HEK293T (cell line): ENCODE results near the gene CDCP1.

Experiments used
- CTCF ChIA-PET: fragments of 350-600 bp; formaldehyde crosslinking; extraction: SDS; loops from one replicate; lab custom pipeline; 2021; ENCODE audit warnings: antibody characterized with exemption, inconsistent platforms; lab: Yijun Ruan, JAX
- POLR2A ChIA-PET: fragments of 350-600 bp; formaldehyde crosslinking; extraction: SDS; loops from one replicate; lab custom pipeline; 2020; ENCODE audit warnings: antibody characterized with exemption, inconsistent platforms; lab: Yijun Ruan, JAX
- DNase-seq: peaks from one replicate; pipeline ENCODE4 v3.0.0; 2012; ENCODE audit warnings: mixed read lengths; ENCODE audit errors: extremely low spot score
- ARNT ChIP-seq: fragments of 450-650 bp; IDR thresholded peaks from 2 replicates; pipeline ENCODE4 v1.6.1; 2017; ENCODE audit warnings: mild to moderate bottlenecking
- BHLHE40 ChIP-seq: fragments of 450-650 bp; IDR thresholded peaks from 2 replicates; pipeline ENCODE4 v1.6.1; 2016; ENCODE audit warnings: mild to moderate bottlenecking, moderate library complexity, borderline replicate concordance
- CTBP1 ChIP-seq: fragments of 450-650 bp; IDR thresholded peaks from 2 replicates; pipeline ENCODE4 v1.6.1; 2016; ENCODE audit warnings: borderline replicate concordance
- ELF4 ChIP-seq: fragments of 450-650 bp; IDR thresholded peaks from 2 replicates; pipeline ENCODE4 v1.6.1; 2017; ENCODE audit warnings: antibody characterized with exemption
- FOXA1 ChIP-seq: fragments of 450-650 bp; IDR thresholded peaks from 2 replicates; pipeline ENCODE4 v1.6.1; 2016; ENCODE audit warnings: mild to moderate bottlenecking
- FOXK2 ChIP-seq: fragments of 450-650 bp; IDR thresholded peaks from 2 replicates; pipeline ENCODE4 v1.6.1; 2016; ENCODE audit warnings: mild to moderate bottlenecking
- FOXM1 ChIP-seq: fragments of 450-650 bp; IDR thresholded peaks from 2 replicates; pipeline ENCODE4 v1.6.1; 2017; ENCODE audit warnings: mild to moderate bottlenecking, borderline replicate concordance
- HDGF ChIP-seq: fragments of 450-650 bp; IDR thresholded peaks from 2 replicates; pipeline ENCODE4 v1.6.1; 2017; ENCODE audit warnings: antibody characterized with exemption, borderline replicate concordance
- L3MBTL2 ChIP-seq: fragments of 450-650 bp; conservative IDR thresholded peaks from 2 replicates; pipeline ENCODE4 v1.6.1; 2016; ENCODE audit warnings: mild to moderate bottlenecking
- LEF1 ChIP-seq: fragments of 450-650 bp; IDR thresholded peaks from 2 replicates; pipeline ENCODE4 v1.6.1; 2017; ENCODE audit warnings: mild to moderate bottlenecking, borderline replicate concordance
- NFRKB ChIP-seq: fragments of 450-650 bp; IDR thresholded peaks from 2 replicates; pipeline ENCODE4 v1.6.1; 2016; ENCODE audit warnings: mild to moderate bottlenecking, moderate library complexity
- SP1 ChIP-seq: fragments of 450-650 bp; IDR thresholded peaks from 2 replicates; pipeline ENCODE4 v1.6.1; 2017
- SUZ12 ChIP-seq: fragments of 450-650 bp; IDR thresholded peaks from 2 replicates; pipeline ENCODE4 v1.6.1; 2016; ENCODE audit warnings: mild to moderate bottlenecking
- TARDBP ChIP-seq: fragments of 450-650 bp; IDR thresholded peaks from 2 replicates; pipeline ENCODE4 v1.6.1; 2016
- ZNF384 ChIP-seq: fragments of 450-650 bp; IDR thresholded peaks from 2 replicates; pipeline ENCODE4 v1.6.1; 2016
- TF ChIP-seq, protein P1 (sequence below): fragments of 450-650 bp; IDR thresholded peaks from 2 replicates; pipeline ENCODE4 v1.6.1; 2016

The CDCP1 gene

DNA sequence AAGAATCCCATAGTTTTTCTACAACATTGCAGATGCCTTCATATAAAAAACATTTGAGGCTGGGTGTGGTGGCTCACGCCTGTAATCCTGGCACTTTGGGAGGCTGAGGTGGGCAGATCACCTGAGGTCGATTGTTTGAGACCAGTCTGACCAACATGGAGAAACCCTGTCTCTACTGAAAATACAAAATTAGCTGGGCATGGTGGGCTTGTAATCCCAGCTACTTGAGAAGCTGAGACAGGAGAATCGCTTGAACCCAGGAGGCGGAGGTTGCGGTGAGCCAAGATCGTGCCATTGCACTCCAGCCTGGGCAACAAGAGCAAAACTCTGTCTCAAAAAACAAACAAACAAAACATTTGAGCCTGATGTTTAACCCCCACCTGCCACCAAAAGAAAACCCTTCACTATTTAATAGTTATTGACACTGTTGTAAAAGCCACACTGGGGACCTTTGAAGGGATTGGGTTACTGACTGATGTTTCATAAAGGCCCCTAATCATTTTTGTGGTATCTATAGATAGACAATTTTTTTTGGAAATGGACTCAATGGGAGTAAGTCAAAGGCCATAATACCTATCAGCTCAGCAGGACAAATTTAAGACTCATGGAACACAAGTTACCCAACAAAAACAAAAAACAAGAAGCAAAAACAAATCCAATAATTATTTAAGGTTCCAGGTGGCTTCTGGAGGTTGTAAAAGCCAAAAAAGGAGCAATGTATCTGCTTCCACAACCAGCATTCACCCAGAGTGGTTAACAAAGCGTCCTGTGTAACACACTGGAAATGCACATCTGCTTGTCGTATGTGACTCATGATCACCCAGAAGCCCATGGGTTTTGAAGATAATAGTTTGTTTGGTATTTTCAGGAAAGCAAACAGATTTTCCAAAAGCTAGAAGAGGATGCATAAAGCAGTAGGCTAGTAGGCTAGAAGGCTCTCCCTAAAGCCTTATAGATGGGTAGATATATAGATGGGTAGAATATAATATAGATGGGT is 41.2 kb downstream of the CDCP1 start:
- TF ChIP-seq, protein P1, sequence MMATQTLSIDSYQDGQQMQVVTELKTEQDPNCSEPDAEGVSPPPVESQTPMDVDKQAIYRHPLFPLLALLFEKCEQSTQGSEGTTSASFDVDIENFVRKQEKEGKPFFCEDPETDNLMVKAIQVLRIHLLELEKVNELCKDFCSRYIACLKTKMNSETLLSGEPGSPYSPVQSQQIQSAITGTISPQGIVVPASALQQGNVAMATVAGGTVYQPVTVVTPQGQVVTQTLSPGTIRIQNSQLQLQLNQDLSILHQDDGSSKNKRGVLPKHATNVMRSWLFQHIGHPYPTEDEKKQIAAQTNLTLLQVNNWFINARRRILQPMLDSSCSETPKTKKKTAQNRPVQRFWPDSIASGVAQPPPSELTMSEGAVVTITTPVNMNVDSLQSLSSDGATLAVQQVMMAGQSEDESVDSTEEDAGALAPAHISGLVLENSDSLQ: no peak
- TF ChIP-seq ZNF384 (no peak), NFRKB (no peak), HDGF (no peak), ARNT (no peak), CTBP1 (no peak), LEF1 (no peak), TARDBP (no peak), BHLHE40 (no peak), FOXA1 (no peak), FOXK2 (no peak), SUZ12 (no peak), SP1 (no peak), FOXM1 (no peak), ELF4 (no peak), L3MBTL2 (no peak)
- DNase-seq: no peak
- ChIA-PET POLR2A (no interaction called here), CTCF (no interaction called here)

DNA sequence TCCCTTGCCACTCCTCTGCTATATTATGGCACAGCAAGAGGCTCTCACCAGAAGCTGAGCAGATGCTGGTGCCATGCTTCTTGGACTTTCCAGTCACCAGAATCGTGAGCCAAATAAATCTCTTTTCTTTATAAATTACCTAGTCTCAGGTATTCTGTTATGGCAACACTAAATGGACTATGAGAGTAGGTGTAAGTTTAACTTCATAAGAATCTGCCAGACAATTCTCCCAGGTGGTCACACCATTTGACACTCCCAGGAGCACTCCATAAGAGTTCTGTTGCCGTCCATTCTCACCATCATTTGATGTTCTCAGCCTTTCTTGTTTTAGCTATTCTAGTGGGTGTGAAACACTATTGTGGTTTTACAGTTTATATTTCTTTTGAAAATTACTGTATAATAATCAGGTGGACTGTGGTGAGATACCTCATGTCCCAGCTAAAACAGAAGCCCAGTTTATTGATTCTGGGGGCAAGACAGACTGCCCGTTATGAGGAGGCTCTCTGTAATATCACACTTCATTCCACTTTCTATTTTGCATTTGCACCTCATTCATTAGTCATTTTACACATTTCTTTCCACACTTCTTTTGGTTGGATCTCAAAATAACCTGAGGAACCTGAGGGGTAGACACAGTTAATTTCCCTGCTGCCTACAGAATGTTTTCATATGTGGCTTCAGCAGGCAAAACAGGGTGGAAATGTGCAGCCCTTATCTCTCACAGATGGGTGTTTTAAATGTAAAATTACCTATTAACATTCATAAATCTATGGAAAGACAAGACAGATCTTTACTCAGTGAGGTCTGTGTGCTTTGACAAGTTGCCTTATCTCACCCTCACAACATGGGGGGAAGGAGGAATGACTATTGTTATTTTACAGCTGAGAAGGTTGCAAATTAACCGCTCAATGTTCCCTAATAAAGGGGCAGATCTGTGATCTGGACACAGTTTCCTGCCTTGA is 42.1 kb downstream of the CDCP1 start:
- no peak for DNase-seq
- TF ChIP-seq LEF1: no peak
- no peak for TF ChIP-seq L3MBTL2
- TF ChIP-seq FOXA1: no peak
- TF ChIP-seq ARNT: no peak
- no peak for TF ChIP-seq NFRKB
- TF ChIP-seq, protein P1: no peak
- TF ChIP-seq BHLHE40: no peak
- no peak for TF ChIP-seq CTBP1
- no peak for TF ChIP-seq SUZ12
- ChIA-PET POLR2A (no interaction called here), CTCF (no interaction called here)

DNA sequence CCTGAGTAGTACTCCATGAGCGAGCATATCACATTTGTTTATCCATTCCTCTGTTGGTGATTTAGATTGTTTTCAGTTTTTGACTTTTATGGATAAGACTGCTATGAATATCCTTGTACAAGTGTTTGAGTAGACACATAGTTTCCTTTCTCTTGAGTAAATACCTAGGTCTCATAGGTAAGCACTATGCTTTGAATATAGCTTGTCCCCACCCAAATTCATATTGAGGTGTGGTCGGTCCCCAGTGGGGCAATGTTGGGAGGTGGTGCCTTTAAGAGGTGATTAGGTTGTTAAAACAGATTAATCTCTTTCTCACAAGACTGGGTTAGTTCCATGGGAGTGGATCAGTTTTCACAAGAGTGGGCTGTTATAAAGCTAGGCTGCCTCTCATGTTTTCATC is 42.8 kb downstream of the CDCP1 start:
- no peak for TF ChIP-seq SP1
- TF ChIP-seq ARNT: no peak
- TF ChIP-seq BHLHE40: no peak
- no peak for TF ChIP-seq L3MBTL2
- no peak for TF ChIP-seq FOXA1
- TF ChIP-seq LEF1: no peak
- TF ChIP-seq ZNF384: no peak
- no peak for TF ChIP-seq CTBP1
- no peak for TF ChIP-seq SUZ12
- no peak for TF ChIP-seq NFRKB
- TF ChIP-seq, protein P1: no peak
- no peak for TF ChIP-seq FOXM1
- no peak for TF ChIP-seq HDGF
- TF ChIP-seq TARDBP: no peak
- ChIA-PET CTCF (no interaction called here), POLR2A (no interaction called here)
- DNase-seq: no peak

DNA sequence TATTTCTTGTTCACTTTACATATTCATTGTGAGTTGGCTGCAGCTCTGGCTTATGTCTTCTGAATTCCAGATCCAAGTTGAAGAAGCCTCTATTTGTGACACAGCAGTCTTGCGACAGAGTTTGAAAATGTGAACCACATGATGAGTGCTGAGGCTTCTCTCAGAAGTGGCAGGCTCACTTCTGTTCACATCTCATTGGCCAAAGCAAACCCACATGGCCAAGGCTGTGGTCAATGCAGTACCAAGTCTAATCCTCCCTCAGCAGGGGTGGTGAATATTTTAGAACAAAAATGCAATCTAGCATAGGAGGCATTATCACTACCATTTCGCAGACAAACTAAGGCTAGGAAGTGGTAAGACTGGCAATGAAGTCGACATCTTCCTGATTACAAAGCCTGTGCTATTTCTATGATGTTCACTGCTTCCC is 45.2 kb downstream of the CDCP1 start:
- CTCF ChIA-PET: no interaction called here
- TF ChIP-seq ARNT: no peak
- TF ChIP-seq LEF1: no peak
- TF ChIP-seq, protein P1: no peak
- TF ChIP-seq SUZ12: no peak
- no peak for TF ChIP-seq FOXK2
- no peak for TF ChIP-seq ZNF384
- no peak for TF ChIP-seq ELF4
- no peak for TF ChIP-seq NFRKB
- no peak for TF ChIP-seq SP1
- TF ChIP-seq BHLHE40: no peak
- DNase-seq: no peak
- POLR2A ChIA-PET: no interaction called here

DNA sequence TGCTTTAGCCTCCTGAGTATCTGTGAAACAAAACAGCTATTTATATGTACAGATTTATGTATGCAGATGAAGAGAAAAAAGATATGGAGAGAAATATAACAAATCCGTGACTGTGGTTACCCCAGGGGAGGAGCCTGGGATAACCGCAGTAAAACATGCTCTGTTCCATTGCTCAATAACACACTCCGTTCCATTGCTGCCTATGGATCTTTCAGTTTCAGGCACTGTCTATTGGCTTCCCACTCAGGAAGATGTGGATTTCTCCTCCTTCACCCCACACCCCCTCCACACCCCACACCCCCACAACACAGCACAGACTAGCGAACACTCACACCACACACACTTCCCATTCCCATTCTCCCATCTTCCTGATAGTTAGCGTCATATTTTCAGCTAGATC is 47.9 kb downstream of the CDCP1 start:
- TF ChIP-seq SUZ12 (no peak), TARDBP (no peak), NFRKB (no peak), LEF1 (no peak), CTBP1 (no peak), BHLHE40 (no peak), ARNT (no peak), ELF4 (no peak), FOXK2 (no peak), HDGF (no peak), FOXM1 (no peak), SP1 (no peak), L3MBTL2 (no peak), FOXA1 (no peak), ZNF384 (no peak)
- TF ChIP-seq, protein P1: no peak
- ChIA-PET CTCF (no interaction called here), POLR2A (no interaction called here)
- DNase-seq: no peak
